K562 (cell line): ENCODE measurements around the gene HIF1AN. TPM values are rescaled to one million over a fixed set of nuclear protein-coding genes. Genes with fewer than 3 reads are reported as not detected.

Experiments
- ATAC-seq: fragments of 200-7000 bp; cut with Tn5 transposase; 3 replicates; pipeline ENCODE4 v1.9.1; 2020; ENCODE audit warnings: moderate library complexity
- BruUV-seq: library from RNA; stranded (reverse); fragments of 400-500 nt; replicated peaks from 2 replicates; lab custom pipeline; 2021; lab: Mats Ljungman, UMichigan
- CTCF ChIA-PET: fragments of 300-600 bp; formaldehyde crosslinking; extraction: SDS; loops from one replicate; lab custom pipeline; 2021; ENCODE audit warnings: low intra/inter-chr PET ratio; lab: Yijun Ruan, JAX
- POLR2A ChIA-PET: fragments of 300-600, 350-650 bp; sonication (Branson Sonifier 250); formaldehyde crosslinking; extraction: SDS; loops from one replicate; lab custom pipeline; 2021; ENCODE audit warnings: antibody characterized with exemption, inconsistent platforms; lab: Yijun Ruan, JAX
- DNase-seq, 4 experiments: peaks; one replicate each; pipeline versions ENCODE4 v3.0.0 to v3.0.0-alpha.2; 2011 to 2018; ENCODE audit warnings: low spot score in 3 of 4, mixed read lengths in 3 of 4; ENCODE audit errors: extremely low read depth in 1 of 4
- FAIRE-seq: peaks from 2 replicates; lab custom pipeline; 2011; peaks lifted over from hg19 to GRCh38; lab: Jason Lieb, UNC
- H2AFZ ChIP-seq: 2 replicates; pipeline ENCODE4 v1.6.0; 2011; ENCODE audit warnings: low read depth, low read length, control low read depth, inconsistent platforms
- H3K27ac ChIP-seq: fragments of 200-600 bp; 3 replicates; pipeline ENCODE4 v1.8.0; 2011; ENCODE audit warnings: low read depth, mild to moderate bottlenecking, control low read depth, inconsistent platforms, low read length, moderate library complexity, mixed read lengths; ENCODE audit errors: extremely low read depth
- H3K27me3 ChIP-seq, 2 experiments: fragments of 300-600 bp in 1 of 2; 2 replicates in 1 of 2; 3 replicates in 1 of 2; pipeline versions ENCODE4 v1.6.0 to v1.8.0; 2011; ENCODE audit warnings: inconsistent platforms in 2 of 2, low read length in 2 of 2, mild to moderate bottlenecking in 1 of 2, mixed read lengths in 1 of 2, moderate library complexity in 1 of 2; ENCODE audit not compliant: control insufficient read depth in 2 of 2, insufficient read depth in 2 of 2
- H3K36me3 ChIP-seq: fragments of 300-600 bp; 3 replicates; pipeline ENCODE4 v1.8.0; 2011; ENCODE audit warnings: mild to moderate bottlenecking, low read length, inconsistent platforms; ENCODE audit not compliant: control insufficient read depth, insufficient read depth
- H3K4me1 ChIP-seq, 2 experiments: fragments of 200-600 bp in 1 of 2; replicated peaks in 1 of 2; 2 replicates in 1 of 2; 3 replicates in 1 of 2; pipeline versions ENCODE4 v1.5.1 to v1.8.0; 2011; ENCODE audit warnings: inconsistent platforms in 2 of 2, low read length in 2 of 2, mild to moderate bottlenecking in 1 of 2, mixed read lengths in 1 of 2, moderate library complexity in 1 of 2; ENCODE audit not compliant: control insufficient read depth in 2 of 2, insufficient read depth in 2 of 2
- H3K4me2 ChIP-seq: 2 replicates; pipeline ENCODE4 v1.6.1; 2011; ENCODE audit warnings: low read length, control low read depth, inconsistent platforms, mixed read lengths; ENCODE audit not compliant: insufficient read depth
- H3K4me3 ChIP-seq: fragments of 200-600 bp; sonication (generic), shearing (Covaris generic); 2 replicates; pipeline ENCODE4 v1.5.1; 2016; ENCODE audit warnings: control low read depth, inconsistent platforms
- H3K79me2 ChIP-seq: fragments of 200-600 bp; 3 replicates; pipeline ENCODE4 v1.8.0; 2011; ENCODE audit warnings: low read length, inconsistent platforms; ENCODE audit not compliant: control insufficient read depth, insufficient read depth
- H3K9ac ChIP-seq, 2 experiments: 2 replicates each; pipeline versions ENCODE4 v1.6.0 to v1.6.1; 2011; ENCODE audit warnings: low read depth in 2 of 2, low read length in 2 of 2, control low read depth in 1 of 2, inconsistent platforms in 1 of 2, mild to moderate bottlenecking in 1 of 2, mixed read lengths in 1 of 2; ENCODE audit not compliant: insufficient read depth in 1 of 2
- H3K9me1 ChIP-seq: one replicate; pipeline ENCODE4 v1.6.0; 2011; ENCODE audit warnings: inconsistent platforms, mild to moderate bottlenecking, low read length, moderate library complexity; ENCODE audit not compliant: control insufficient read depth, insufficient read depth
- H3K9me3 ChIP-seq: replicated peaks from 2 replicates; pipeline ENCODE4 v1.5.1; 2011; ENCODE audit warnings: low read depth, low read length, inconsistent platforms; ENCODE audit not compliant: control insufficient read depth, insufficient read depth
- H4K20me1 ChIP-seq: replicated peaks from 2 replicates; pipeline ENCODE4 v1.6.1; 2011; ENCODE audit warnings: low read length, inconsistent platforms, mixed read lengths; ENCODE audit not compliant: control insufficient read depth, insufficient read depth
- BRCA1 ChIP-seq, 2 experiments: fragments of 450-650 bp in 1 of 2; sonication (generic) in 1 of 2; formaldehyde crosslinking in 1 of 2; IDR thresholded peaks; 2 replicates each; pipeline versions ENCODE4 v1.5.0 to v1.6.1; 2017 to 2020; ENCODE audit warnings: mild to moderate bottlenecking in 1 of 2, missing genetic modification reagents in 1 of 2
- EWSR1 ChIP-seq: fragments of 450-650 bp; IDR thresholded peaks from 2 replicates; pipeline ENCODE4 v1.6.1; 2018; ENCODE audit warnings: borderline replicate concordance, mild to moderate bottlenecking, low read depth, moderate library complexity; ENCODE audit not compliant: partially characterized antibody
- KAT7 ChIP-seq: sonication (generic); formaldehyde crosslinking; IDR thresholded peaks from 2 replicates; pipeline ENCODE4 v1.8.0; 2022; ENCODE audit warnings: missing genetic modification reagents, mild to moderate bottlenecking, borderline replicate concordance
- POLR2AphosphoS2 ChIP-seq: IDR thresholded peaks from 2 replicates; pipeline ENCODE4 v1.6.1; 2012; ENCODE audit warnings: low read length, improper control_type of control experiment
- SIX5 ChIP-seq, 2 experiments: IDR thresholded peaks; 2 replicates each; pipeline ENCODE4 v1.6.1; 2011; ENCODE audit warnings: low read length in 2 of 2, borderline replicate concordance in 1 of 2, low read depth in 1 of 2, mild to moderate bottlenecking in 1 of 2, moderate library complexity in 1 of 2; ENCODE audit not compliant: insufficient read depth in 1 of 2
- SP1 ChIP-seq: sonication (generic); formaldehyde crosslinking; IDR thresholded peaks from 2 replicates; pipeline ENCODE4 v1.8.1; 2022; ENCODE audit warnings: mild to moderate bottlenecking, missing genetic modification reagents
- STAT5B ChIP-seq: fragments of 250-450 bp; sonication (Bioruptor Pico); IDR thresholded peaks from 2 replicates; pipeline ENCODE4 v1.8.0; 2021; ENCODE audit warnings: mild to moderate bottlenecking, inconsistent platforms
- TAF1 ChIP-seq: IDR thresholded peaks from 2 replicates; pipeline ENCODE4 v1.6.1; 2011; ENCODE audit warnings: mild to moderate bottlenecking, low read length, moderate library complexity; ENCODE audit not compliant: insufficient read depth, control insufficient read depth, severe bottlenecking; ENCODE audit errors: extremely low read depth
- THAP12 ChIP-seq: fragments of 250-450 bp; sonication (Bioruptor Pico); IDR thresholded peaks from 2 replicates; pipeline ENCODE4 v1.9.0; 2021; ENCODE audit warnings: mild to moderate bottlenecking, inconsistent platforms
- ZNF212 ChIP-seq: fragments of 450-650 bp; formaldehyde crosslinking; IDR thresholded peaks from 2 replicates; pipeline ENCODE4 v1.4.0; 2020; ENCODE audit warnings: mild to moderate bottlenecking
- WGBS: fragments of 100-300 bp; shearing (Covaris generic); methylation state at CpG from one replicate; pipeline ENCODE4 v1.1.6; 2016; ENCODE audit warnings: low coverage, mixed read lengths; ENCODE audit not compliant: insufficient coverage; ENCODE audit errors: missing lambda C conversion rate; 5-methylcytosine and 5-hydroxymethylcytosine counted together
- in situ Hi-C: fragments of 300-500 bp; cut with MboI; formaldehyde crosslinking; loops from 4 replicates; pipeline ENCODE4 v1.15.0; 2018; ENCODE audit warnings: inconsistent platforms, mixed read lengths
- intact Hi-C: fragments of 100-400 bp; cut with micrococcal nuclease; formaldehyde crosslinking; loops from 2 replicates; pipeline ENCODE4 v1.14.2; 2022
- polyA plus RNA-seq, 8 experiments: library from polyadenylated mRNA; depleted of rRNA in 4 of 8; stranded (reverse) in 5 of 8; unstranded in 3 of 8; fragments of >200 nt; fragmentation: Nextera tagmentation in 2 of 8; fragmentation: Illumina TruSeq in 1 of 8; extraction: Ambion mirVana in 2 of 8; extraction: Trizol in 1 of 8; gene quantifications; 2 replicates each; pipeline versions ENCODE4 v1.2.1 to v1.2.3, GENCODE V29; 2011 to 2014; ENCODE audit warnings: inconsistent platforms in 1 of 8, missing spikeins in 1 of 8
- total RNA-seq, 7 experiments: library from RNA; depleted of rRNA in 6 of 7; stranded (reverse); fragments of >200 nt in 6 of 7; fragmentation: Illumina TruSeq in 2 of 7; extraction: Trizol in 2 of 7; gene quantifications; 2 replicates each; pipeline versions ENCODE4 v1.2.1 to v1.2.3, GENCODE V29; 2011 to 2021; ENCODE audit warnings: low replicate concordance in 1 of 7
- TF ChIP-seq, protein P1 (sequence below): fragments of 250-450 bp; sonication (Bioruptor Pico); IDR thresholded peaks from 2 replicates; pipeline ENCODE4 v1.4.0; 2020; ENCODE audit warnings: mild to moderate bottlenecking, moderate library complexity, borderline replicate concordance
- TF ChIP-seq, protein P2 (sequence below), 3 experiments: fragments of 200-800 bp in 1 of 3; sonication (Bioruptor generic) in 1 of 3; sonication (generic) in 1 of 3; formaldehyde crosslinking in 1 of 3; IDR thresholded peaks; 2 replicates each; pipeline versions ENCODE4 v1.6.1 to v1.8.0; 2016 to 2022; ENCODE audit warnings: mild to moderate bottlenecking in 2 of 3, missing compliant biosample characterization in 2 of 3, missing genetic modification characterization in 2 of 3, missing genetic modification reagents in 1 of 3

Gene HIF1AN
- total and polyA plus RNA-seq, 9 of the 15 experiments (the other 6 are each of a cell fraction or from before 2014, with no cell fraction given): 1.2 to 16.8 (median 6.9) TPM

GRCh38 chr10:100508691-100509150 lies 27.0 kb upstream of the HIF1AN start (continued):
- TF ChIP-seq, protein P1, sequence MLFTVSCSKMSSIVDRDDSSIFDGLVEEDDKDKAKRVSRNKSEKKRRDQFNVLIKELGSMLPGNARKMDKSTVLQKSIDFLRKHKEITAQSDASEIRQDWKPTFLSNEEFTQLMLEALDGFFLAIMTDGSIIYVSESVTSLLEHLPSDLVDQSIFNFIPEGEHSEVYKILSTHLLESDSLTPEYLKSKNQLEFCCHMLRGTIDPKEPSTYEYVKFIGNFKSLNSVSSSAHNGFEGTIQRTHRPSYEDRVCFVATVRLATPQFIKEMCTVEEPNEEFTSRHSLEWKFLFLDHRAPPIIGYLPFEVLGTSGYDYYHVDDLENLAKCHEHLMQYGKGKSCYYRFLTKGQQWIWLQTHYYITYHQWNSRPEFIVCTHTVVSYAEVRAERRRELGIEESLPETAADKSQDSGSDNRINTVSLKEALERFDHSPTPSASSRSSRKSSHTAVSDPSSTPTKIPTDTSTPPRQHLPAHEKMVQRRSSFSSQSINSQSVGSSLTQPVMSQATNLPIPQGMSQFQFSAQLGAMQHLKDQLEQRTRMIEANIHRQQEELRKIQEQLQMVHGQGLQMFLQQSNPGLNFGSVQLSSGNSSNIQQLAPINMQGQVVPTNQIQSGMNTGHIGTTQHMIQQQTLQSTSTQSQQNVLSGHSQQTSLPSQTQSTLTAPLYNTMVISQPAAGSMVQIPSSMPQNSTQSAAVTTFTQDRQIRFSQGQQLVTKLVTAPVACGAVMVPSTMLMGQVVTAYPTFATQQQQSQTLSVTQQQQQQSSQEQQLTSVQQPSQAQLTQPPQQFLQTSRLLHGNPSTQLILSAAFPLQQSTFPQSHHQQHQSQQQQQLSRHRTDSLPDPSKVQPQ: no peak
- no peak for TF ChIP-seq SIX5 (IDR thresholded peaks at IDR 0.05; ENCODE audit: borderline replicate concordance in 1 of 2, insufficient read depth in 1 of 2, low read depth in 1 of 2, low read length in 2 of 2)
- TF ChIP-seq, protein P2, sequence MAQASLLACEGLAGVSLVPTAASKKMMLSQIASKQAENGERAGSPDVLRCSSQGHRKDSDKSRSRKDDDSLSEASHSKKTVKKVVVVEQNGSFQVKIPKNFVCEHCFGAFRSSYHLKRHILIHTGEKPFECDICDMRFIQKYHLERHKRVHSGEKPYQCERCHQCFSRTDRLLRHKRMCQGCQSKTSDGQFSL (CRISPR knock-in tag; IDR thresholded peaks at IDR 0.05): 0 out of 2 replicates have a peak, but pooled peaks have one; percentile 35
- TF ChIP-seq, protein P2 (tag; IDR thresholded peaks at IDR 0.05): no peak
- TF ChIP-seq, all 486 proteins: peak for 8

DNA sequence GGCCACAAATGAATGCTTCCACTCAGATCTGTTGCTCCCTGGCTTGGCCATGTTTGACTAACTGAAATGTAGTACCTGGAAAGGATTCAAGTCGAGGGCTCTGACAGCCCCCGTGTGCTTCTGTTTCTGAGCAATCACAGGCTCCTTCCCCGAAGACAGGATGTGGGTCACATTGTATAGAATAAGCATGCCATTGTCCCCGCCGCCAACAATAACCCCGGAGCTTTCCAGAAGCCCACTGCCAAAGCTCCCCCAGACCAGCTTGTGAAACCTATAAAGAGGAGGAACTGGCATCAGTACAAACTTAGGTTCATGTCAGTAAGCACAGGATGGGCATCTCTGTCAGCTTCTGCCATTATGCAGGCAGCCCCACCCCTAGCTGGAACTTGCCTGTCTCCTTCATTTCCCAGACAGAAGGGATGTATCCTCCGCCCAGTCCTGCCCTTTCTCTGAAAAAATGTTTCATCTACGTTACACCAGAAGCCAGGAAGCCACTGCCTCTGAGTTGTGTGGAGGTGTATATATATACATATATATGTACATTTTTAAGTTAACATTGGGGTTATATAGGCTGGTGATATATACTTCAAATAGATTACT lies 26.4 kb upstream of the HIF1AN start:
- FAIRE-seq (no peak), DNase-seq (no peak), ATAC-seq (no peak)
- TF ChIP-seq EWSR1: no peak
- no peak for TF ChIP-seq STAT5B (CRISPR knock-in tag)
- no peak for TF ChIP-seq TAF1
- no peak for TF ChIP-seq POLR2AphosphoS2
- TF ChIP-seq SP1 (CRISPR knock-in tag): no peak
- no peak for TF ChIP-seq KAT7 (CRISPR knock-in tag)
- no peak for TF ChIP-seq BRCA1 (IDR thresholded peaks at IDR 0.05)
- no peak for TF ChIP-seq BRCA1 (CRISPR knock-in tag; IDR thresholded peaks at IDR 0.05)
- TF ChIP-seq ZNF212 (CRISPR knock-in tag): no peak
- no peak for TF ChIP-seq THAP12 (CRISPR knock-in tag)

More for the DNA sequence above, 26.4 kb upstream of the HIF1AN start:
- Histone ChIP-seq H2AFZ (no peak overlapping the region), H3K9me1 (no peaks in the 10 kb centered on the region), H3K27me3 (no peaks in the 10 kb centered on the region), H4K20me1 (no peaks in the 10 kb centered on the region), H3K79me2 (no peaks in the 10 kb centered on the region), H3K9ac (no peak overlapping the region), H3K27ac (no peak overlapping the region), H3K36me3 (no peaks in the 10 kb centered on the region), H3K4me1 (peaks cover 0 to 4% of the 10 kb centered on the region in 2 experiments; a peak in 2 of 5 replicates), H3K4me2 (no peak overlapping the region), H3K9me3 (no peaks in the 10 kb centered on the region), H3K4me3 (no peak overlapping the region)
- WGBS: 29% methylated on average over 8 of the region's 8 CpGs
- ChIA-PET CTCF (interaction anchor here (0.6 to 3.7 kb wide), 4 partner anchors 73 to 206 kb away, joined by 3 to 44 read pairs (median 6); no protein-coding TSS in a partner anchor), POLR2A (interaction anchor here (0.8 kb wide), 1 partner anchor 634 kb away, joined by 3 read pairs; no protein-coding TSS in a partner anchor)
- BruUV-seq: no TSS peak
- in situ Hi-C loops: loop anchor here (5.0 to 10.0 kb wide), 3 partner anchors 72 to 665 kb away; no protein-coding TSS in a partner anchor
- intact Hi-C loops: loop anchor here (2.0 kb wide), 1 partner anchor 167 kb away; no protein-coding TSS in a partner anchor
